Sigmoid colon (tissue), 4 donors: Measurements from ENCODE around the gene PABPN1.

Experiments used
- CTCF ChIP-seq, 4 experiments: fragments of 450-650 bp in 3 of 4; fragments of 200-600 bp in 1 of 4; IDR thresholded peaks; one replicate each; pipeline ENCODE4 v1.5.1; 2016 to 2019; ENCODE audit warnings: antibody characterized with exemption in 4 of 4, mild to moderate bottlenecking in 3 of 4, moderate library complexity in 2 of 4
- EP300 ChIP-seq, 4 donors: sonication (generic); formaldehyde crosslinking; IDR thresholded peaks; one replicate each; pipeline ENCODE4 v1.6.1; 2017; ENCODE audit warnings: antibody characterized with exemption in 4 of 4

- no peak for TF ChIP-seq CTCF (IDR thresholded peaks at IDR 0.05)
- no peak for TF ChIP-seq EP300 (IDR thresholded peaks at IDR 0.05)
Observed at GRCh38 chr14:23359167-23359626, 37.9 kb downstream of the PABPN1 start.
